DMS114 treated with DMSO at 0.1 percent for 48 hours (cell line): Measurements from ENCODE around the gene UGT1A8.
"Not testable (repeated sequence)": the region's sequence is repeated elsewhere in the genome, so short reads cannot be mapped to it uniquely, and the experiment has no call there.

Experiments
- DNase-seq: peaks from one replicate; lab custom pipeline; 2025; ENCODE audit not compliant: unreplicated experiment; lab: John Stamatoyannopoulos, UW

The UGT1A8 gene

DNA sequence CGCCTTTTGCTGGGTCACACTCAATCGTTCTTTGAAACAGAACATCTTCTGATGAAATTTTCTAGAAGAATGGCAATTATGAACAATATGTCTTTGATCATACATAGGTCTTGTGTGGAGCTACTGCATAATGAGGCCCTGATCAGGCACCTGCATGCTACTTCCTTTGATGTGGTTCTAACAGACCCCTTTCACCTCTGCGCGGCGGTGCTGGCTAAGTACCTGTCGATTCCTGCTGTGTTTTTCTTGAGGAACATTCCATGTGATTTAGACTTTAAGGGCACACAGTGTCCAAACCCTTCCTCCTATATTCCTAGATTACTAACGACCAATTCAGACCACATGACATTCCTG is 95.8 kb downstream of the UGT1A8 start:
- no peak for DNase-seq

DNA sequence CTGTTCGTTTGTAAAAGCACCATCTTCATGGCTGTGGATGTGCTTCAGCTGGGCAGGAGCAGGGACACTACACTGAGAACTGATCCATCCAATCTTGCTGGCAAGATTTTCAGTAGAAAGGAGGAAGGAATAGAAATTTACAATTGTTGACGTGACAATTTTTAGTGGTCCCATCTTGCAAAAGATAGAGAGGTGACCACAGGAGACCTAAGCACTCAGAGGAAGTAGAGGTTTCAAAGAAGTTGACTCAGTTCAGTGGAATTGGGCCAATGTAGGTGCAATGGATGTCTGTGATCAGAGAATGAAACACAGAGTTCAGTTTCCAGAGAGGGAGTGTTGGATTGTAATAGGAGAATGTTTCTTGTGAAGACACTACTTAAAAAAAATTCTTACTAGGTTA is 96.7 kb downstream of the UGT1A8 start:
- no peak for DNase-seq

DNA sequence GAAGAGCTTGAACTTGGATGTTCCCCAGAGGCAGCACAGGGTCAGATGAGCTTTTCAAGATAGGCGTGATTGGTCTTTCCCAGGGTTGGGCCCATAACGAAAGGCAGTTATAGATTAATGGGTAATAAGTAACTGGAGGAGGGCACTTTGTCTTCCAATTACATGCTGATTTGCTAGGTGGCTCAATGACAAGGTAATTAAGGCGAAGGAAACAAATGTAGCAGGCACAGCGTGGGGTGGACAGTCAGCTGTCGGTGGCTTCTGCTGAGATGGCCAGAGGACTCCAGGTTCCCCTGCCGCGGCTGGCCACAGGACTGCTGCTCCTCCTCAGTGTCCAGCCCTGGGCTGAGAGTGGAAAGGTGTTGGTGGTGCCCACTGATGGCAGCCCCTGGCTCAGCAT is 101.1 kb downstream of the UGT1A8 start, which contains the start of gene UGT1A4:
UGT1A4 (plus strand) TSS at position 185 of the 400 bp plus-strand sequence; CDS start at position 270, 85 bp downstream.
- no peak for DNase-seq

DNA sequence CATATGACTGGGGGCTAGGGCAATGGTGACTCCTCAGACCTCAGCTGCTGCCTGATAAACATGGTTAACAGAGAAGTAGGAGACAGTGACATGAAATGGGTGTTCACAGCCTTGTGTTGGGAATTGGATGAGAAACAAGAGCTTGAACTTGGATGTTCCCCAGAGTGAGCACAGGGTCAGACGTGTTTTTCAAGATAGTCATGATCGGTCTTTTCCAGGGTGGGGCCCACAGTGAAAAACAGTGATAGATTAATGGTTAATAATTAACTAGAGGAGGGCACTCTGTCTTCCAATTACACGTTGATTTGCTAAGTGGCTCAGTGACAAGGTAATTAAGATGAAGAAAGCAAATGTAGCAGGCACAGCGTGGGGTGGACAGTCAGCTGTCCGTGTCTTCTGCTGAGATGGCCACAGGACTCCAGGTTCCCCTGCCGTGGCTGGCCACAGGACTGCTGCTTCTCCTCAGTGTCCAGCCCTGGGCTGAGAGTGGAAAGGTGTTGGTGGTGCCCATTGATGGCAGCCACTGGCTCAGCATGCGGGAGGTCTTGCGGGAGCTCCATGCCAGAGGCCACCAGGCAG is 111.4 kb downstream of the UGT1A8 start, which contains the start of gene UGT1A3:
UGT1A3 (plus strand) TSS at position 320 of the 579 bp plus-strand sequence; CDS start at position 405, 85 bp downstream.
- DNase-seq = no peak

DNA sequence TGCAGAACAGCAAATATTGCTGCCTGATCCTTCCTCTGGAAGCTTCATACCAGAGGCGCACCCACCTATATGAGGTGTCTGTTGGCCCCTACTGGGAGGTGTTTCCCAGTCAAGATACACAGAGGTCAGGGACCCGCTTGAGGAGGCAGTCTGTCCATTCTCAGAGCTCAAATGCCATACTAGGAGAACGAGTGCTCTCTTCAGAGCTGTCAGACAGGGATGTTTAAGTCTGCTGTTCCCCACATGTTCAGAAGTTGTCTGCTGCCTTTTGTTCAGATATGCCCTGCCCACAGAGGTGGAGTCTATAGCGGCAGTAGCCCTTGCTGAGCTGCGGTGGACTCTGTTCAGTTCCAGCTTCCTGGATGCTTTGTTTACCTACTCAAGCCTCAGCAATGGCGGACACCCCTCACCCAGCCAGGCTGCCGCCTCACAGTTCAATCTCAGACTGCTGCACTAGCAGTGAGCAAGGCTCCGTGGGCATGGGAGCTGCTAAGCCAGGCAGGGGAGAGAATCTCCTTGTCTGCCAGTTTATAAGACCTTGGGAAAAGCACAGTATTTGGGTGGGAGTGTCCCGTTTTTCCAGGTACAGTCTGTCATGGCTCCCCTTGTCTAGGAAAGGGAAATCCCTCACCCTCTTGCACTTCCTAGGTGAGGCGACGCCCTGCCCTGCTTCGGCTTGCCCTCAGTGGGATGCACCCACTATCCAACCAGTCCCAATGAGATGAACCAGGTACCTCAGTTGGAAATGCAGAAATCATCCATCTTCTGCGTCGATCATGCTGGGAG is 119.6 kb downstream of the UGT1A8 start:
- not testable (repeated sequence) for DNase-seq

DNA sequence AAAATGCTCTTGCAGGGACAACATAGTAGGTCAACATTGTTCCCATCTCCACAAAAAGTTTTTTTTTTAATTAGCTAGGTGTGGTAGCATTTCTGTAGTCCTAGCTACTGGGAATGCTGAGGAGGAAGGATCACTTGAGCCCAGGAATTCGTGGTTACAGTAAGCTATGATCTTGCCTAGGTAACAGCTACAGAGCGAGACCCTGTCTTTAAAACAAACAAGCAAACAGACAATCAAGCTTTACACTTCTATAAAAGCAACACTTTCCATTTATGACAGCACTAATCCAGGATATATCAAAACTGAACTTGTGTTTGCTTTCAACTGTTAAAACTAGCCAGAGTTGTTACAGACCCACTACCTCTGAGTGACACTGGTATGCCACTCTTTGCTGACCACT is 123.4 kb downstream of the UGT1A8 start:
- no peak for DNase-seq

DNA sequence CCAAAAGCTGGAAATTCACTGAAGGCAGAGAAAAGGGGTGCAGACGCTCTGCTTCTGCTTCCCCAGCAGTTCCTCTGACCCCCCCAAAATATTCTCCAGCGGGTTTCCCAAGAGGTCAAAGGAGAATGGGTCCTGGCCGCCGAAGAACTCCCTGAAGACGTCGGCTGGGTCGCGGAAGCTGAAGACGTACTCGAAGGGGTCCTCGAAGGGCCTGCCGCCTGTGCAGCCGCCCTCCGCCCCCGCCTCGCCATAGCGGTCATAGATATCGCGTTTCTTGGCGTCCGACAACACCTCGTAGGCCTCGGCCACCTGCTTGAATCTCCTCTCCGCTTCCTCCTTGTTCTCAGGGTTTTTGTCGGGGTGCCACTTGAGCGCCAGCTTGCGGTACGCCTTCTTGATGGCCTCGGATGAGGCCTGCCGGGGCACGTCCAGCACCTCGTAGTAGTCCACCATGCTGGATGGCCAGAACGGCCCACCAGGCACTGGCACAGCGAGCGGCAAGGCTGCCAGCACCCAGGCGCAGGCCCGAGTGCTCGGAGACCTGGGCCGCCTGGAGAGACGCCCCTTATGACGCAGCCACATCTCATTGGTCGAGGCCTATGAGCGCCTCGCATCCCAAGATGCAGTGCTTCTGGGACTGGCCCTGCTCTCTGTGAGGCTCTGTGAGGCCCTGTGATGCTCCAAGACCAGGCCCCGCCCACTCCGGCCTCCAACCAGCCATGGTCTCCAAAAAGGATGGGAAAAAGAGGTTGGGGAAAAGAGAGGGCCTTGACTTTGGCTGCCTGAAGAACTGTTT is 126.2 kb downstream of the UGT1A8 start:
- DNase-seq = no peak

DNA sequence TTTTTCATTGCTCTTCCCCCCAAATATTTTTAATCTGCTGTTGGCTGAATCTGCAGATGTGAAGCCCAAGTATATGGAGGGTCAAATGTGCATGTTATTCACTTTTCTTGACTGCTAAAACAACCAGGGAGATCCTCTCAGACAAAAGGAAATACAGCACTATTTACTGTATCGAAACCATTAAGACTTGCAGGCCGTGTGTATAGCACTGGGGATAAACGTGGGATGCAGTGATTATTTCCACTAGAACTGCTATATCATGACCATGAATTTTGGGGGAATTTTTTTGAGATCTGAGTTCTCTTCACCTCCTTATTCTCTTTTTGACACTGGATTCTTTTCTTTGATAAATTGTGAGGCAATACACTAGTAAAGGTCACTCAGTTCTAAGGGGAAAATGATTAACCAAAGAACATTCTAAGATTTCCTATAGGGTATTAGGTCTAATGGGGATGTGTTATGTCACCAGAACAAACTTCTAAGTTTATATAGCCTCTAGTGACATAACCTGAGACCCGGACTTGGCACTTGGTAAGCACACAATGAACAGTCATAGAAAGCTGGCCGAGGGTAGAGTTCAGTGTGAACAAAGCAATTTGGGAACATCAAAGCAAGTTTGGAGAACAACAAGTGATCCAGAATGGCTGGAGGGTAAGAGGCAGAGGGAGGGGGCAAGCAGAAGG is 127.8 kb downstream of the UGT1A8 start:
- DNase-seq = no peak

DNA sequence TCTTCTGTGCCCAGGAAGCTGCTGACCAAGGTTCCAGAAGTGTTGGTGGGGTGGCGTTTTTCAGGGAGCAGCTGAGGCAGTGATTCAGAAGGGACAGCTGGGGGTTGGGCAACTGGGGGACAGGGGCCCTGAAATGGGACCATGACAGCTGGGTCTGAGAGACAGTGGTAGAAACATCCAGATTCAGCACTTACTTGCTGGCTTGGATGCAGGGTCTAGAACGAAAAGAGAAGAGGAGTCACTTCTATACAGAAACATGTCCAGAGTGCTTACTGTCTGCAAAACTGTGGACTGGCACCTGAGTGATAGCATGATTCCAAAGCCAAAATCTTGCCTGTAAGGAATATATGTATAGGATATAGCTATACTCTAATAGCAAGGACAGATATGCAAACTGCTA is 128.4 kb downstream of the UGT1A8 start:
- DNase-seq = not testable (repeated sequence)

DNA sequence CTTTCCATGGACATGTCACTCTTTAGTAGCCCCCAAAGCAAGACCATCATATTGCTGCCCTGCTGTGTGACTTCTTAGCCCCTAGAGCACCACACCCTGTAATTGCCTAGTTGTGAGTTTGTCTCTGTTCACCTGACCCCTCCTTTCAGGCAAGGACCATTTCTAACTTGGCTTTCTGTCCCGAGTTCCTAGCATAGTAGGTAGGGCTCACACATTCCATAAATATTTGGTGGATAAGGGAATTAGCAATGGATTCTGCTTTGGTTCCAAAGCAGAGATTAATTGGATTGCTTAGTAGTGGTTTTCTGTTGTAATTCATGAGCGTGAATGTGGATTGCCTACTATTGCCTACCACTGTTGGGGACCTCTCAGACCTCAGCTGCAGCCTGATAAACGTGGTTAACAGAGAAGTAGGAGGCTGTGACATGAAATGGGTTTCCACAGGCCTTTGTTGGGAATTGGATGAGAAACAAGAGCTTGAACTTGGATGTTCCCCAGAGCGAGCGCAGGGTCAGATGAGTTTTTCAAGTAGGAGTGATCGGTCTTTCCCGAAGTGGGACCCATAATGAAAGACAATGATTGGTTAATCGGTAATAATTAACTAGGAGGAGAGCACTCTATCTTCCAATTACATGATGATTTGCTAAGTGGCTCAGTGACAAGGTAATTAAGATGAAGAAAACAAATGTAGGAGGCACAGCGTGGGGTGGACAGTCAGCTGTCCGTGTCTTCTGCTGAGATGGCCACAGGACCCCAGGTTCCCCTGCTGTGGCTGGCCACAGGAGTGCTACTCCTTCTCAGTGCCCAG is 129.2 kb downstream of the UGT1A8 start:
- DNase-seq = no peak

DNA sequence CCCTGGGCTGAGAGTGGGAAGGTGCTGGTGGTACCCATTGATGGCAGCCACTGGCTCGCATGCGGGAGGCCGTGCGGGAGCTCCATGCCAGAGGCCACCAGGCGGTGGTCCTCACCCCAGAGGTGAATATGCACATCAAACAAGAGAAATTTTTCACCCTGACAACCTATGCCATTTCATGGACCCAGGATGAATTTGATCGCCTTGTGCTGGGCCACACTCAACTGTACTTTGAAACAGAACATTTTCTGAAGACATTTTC is 129.8 kb downstream of the UGT1A8 start:
- DNase-seq = no peak

DNA sequence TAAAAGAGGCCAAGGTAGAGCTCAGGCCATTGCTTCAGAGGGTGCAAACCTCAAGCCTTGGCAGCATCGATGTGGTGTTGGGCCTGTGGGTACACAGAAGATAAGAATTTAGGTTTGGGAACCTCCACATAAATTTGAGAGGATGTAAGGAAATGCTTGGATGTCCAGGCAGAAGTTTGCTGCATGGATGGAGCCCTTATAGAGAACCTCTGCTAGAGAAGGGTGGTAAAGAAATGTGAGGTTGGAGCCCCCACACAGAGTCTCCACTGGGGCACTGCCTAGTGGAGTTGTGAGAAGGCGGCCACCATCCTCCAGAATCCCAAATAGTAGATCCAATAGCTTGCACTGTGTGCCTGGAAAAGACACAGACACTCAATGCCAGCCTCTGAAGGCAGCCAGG is 133.3 kb downstream of the UGT1A8 start:
- not testable (repeated sequence) for DNase-seq

DNA sequence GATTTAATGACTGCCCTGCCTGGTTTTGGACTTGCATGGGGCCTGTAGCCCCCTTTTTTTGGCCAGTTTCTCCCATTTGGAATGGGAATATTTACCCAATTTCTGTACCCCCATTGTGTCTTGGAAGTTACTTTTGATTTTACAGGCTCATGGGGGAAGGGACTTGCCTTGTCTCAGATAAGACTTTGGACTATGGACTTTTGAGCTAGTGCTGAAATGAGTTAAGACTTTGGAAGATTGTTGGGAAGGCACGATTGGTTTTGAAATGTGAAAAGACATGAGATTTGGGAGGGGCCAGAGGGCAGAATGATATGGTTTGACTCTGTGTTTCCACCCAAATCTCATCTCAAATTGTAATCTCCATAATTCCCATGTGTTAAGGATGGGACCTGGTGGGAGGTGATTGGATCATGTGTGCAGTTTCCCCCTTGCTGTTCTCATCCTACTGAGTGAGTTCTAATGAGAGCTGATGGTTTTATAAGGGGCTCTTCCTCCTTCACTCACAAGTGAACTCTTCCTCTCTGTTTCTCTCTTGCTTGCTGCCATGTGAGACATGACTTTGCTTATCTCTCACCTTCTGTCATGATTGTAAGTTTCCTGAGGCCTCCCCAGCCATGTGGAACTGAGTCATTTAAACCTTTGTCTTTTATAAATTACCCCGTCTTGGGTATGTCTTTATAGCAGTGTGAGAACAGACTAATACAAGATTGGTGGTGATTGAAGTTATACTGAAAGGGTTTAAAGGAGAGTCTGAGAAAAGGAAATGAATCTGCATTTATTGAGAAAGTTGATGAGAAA is 134.0 kb downstream of the UGT1A8 start:
- DNase-seq = not testable (repeated sequence)

DNA sequence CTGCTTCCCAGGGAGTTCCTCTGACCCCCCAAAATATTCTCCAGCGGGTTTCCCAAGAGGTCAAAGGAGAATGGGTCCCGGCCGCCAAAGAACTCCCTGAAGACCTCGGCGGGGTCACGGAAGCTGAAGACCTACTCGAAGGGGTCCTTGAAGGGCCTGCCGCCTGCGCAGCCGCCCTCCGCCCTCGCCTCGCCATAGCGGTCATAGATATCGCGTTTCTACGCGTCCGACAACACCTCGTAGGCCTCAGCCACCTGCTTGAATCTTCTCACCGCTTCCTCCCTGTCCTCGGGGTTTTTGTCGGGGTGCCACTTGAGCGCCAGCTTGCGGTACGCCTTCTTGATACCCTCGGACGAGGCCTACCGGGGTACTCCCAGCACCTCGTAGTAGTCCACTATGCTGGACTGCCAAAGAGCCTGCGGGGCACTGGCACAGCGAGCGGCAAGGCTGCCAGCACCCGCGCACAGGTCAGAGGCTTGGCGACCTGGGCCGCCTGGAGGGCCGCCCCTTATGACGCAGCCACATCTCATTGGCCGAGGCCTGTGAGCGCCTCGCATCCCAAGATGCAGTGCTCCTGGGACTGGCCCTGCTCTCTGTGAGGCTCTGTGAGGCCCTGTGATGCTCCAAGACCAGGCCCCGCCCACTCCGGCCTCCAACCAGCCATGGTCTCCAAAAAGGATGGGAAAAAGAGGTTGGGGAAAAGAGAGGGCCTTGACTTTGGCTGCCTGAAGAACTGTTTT is 137.6 kb downstream of the UGT1A8 start:
- no peak for DNase-seq

DNA sequence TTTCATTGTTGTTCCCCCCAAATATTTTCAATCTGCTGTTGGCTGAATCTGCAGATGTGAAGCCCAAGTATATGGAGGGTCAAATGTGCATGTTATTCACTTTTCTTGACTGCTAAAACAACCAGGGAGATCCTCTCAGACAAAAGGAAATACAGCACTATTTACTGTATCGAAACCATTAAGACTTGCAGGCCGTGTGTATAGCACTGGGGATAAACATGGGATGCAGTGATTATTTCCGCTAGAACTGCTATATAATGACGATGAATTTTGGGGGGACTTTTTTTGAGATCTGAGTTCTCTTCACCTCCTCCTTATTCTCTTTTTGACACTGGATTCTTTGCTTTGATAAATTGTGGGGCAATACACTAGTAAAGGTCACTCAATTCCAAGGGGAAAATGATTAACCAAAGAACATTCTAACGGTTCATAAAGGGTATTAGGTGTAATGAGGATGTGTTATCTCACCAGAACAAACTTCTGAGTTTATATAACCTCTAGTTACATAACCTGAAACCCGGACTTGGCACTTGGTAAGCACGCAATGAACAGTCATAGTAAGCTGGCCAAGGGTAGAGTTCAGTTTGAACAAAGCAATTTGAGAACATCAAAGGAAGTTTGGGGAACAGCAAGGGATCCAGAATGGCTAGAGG is 139.1 kb downstream of the UGT1A8 start:
- DNase-seq = no peak

DNA sequence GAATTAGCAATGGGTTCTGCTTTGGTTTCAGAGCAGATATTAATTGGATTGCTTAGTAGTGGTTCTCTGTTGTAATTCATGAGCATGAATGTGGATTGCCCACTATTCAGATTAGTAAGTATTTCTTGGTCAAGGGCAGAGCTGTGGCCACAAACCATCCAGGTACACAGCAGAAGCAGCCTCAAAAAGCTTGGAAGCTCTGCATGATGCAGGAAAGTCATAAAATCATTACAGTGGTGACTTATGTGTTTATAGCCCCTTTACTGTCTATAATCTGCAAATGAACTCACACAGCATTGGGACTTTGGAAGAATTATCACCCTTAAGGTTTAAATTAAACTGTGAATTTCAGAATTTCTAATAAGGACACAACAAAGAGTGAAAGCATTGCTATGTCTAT is 140.7 kb downstream of the UGT1A8 start:
- DNase-seq = no peak

DNA sequence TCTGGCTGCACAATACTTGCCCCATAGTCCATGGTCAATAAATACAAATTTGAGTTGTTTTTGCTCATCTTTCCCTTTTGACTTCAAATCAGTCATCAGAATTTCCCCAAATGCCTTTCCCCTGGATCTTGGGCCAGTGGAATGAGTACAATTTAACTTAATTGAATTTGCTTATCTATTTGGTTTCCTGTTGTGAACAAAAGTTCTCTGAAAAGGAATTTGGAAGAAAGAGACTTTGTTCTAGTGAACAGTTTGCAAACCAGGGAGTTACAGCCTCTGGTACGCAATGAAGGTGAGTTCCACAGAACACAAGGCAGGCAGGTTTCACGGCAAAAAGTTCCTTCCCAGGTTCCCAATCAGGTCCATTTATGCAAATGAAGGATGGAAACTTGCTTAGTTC is 141.4 kb downstream of the UGT1A8 start:
- no peak for DNase-seq

DNA sequence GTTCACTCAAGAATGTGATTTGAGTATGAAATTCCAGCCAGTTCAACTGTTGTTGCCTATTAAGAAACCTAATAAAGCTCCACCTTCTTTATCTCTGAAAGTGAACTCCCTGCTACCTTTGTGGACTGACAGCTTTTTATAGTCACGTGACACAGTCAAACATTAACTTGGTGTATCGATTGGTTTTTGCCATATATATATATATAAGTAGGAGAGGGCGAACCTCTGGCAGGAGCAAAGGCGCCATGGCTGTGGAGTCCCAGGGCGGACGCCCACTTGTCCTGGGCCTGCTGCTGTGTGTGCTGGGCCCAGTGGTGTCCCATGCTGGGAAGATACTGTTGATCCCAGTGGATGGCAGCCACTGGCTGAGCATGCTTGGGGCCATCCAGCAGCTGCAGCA is 142.6 kb downstream of the UGT1A8 start, which contains the start of gene UGT1A1:
UGT1A1 (plus strand) TSS at position 228 of the 400 bp plus-strand sequence; CDS start at position 246, 18 bp downstream.
- no peak for DNase-seq
